Left hindlimb (tissue), 1 donor: ENCODE results near the gene CACNA2D2.

ENCODE experiments used
- DNase-seq: peaks from one replicate; pipeline ENCODE4 v3.0.0-alpha.2; 2018

The CACNA2D2 gene

DNA sequence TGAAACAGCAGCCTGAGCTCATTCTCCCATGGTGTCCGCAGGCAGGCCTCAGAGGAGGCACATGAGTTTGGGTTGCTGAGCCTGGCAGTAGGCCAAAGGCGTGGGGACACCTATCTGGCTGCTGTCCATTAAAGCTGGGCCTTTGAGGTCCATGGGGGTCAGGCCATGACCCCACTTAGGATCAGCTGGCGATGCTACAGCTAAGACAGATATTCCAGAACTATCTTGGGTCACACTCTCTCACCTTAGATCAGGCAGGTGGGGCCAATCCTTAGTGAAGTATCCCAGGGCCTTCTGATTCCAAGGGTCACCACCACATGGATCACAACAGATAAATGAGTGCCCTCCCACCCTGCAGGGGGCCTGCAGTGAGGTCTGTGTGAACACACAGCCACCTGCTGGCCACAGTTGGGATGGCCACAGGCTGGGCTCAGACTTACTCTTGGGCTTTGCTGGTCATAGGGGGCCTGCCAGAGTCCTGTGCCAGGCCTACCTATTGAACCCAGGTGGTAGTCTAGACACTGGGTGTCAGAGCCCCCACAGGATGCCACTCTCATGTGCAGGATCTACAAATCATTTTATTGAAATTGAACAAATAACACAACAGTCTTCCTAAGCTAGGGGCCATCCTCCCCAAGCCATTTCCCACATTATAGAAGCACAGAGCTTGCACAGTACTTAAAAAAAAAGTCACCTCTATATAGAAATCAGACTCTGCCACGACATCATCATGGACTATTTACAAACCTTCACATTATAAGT is 178.9 kb downstream of the CACNA2D2 start:
- DNase-seq: peak; percentile 71

DNA sequence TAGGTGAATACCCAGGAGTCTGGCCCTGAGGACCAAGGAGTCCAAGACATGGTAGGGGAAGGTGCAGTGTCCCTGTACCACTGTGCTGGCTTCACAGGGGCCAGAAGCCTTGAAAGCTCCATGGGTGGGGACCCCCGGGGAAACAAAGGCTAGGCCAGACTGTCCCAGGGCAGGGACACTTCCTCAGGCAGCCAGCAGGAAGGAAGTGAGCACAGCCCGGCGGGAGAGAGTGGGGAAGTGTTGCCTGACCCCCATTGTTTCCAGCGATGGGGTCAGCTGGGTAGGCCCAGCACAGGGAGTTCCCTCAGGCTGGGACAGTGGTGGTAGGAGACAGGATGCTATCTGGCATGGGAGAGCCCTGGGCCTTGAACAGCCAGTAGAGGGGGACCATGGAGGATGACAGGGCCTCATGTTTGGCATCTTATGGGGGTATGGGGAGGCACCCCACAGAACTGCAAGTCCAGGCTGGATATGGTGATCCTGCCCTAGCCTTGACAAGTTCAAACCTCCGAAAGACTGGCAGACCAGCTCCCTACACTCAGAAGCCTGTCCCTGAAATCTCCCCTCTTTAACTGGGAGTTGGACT is 179.7 kb downstream of the CACNA2D2 start:
- peak; percentile 52 for DNase-seq

DNA sequence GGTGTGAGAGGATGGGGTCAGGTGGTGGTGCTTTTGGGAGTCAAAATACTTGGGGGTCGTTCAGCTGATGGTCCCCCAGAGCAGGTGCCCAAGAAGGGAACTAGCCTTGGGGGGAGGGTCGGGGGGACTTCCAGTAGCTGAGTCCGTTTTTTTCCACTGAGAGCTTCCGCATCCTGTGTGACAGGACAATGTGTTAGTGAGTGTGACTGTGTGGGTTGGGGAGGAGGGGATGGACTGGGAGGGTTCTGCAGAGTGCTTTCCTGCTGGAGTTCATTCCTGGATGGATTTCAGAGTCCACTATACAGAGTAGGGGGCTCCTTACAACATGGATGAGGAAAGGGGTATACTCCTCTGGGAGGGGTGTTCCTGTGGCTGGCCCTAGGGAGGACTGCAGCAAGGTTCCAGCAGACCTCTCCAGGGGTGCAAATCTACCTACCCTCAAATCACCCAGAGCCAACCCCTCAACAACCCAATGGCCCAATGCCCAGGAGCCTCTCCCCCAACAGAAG is 180.3 kb downstream of the CACNA2D2 start:
- peak; percentile 64 for DNase-seq

DNA sequence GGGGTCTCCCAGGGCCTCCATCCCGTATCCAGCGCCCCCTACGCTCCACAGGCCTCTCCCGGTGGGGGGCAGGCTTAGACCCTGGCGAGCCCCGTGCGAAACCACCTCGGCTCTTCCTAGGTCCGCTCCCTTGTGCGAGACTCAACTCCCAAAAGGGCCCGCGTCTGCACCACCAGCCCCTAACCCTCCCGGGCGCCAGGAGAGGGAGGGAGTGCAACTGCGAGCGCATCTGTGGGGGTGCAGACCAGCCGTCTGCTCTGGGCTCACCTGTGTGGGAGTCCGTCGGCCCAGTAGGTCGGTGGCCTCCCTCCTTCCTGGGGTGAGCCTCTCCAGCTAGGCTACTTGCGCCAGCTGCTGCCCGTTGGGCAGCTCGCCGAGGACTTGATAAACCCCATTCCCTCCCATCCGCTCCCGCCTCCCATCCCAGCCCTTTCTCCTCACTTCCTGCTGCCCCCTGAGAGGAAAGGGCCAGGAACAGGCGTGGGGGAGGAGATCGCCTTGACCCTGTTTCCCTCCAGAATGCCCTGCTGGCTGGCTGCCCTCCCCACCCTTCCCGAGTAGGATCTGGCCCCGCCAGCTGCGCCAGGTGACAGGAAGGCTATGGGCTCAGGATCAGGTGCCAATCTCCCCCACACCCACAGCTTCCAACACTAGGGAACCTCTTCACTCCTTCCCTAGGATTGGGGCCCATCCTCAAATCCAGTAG is 180.9 kb downstream of the CACNA2D2 start, which contains the start of gene HYAL2:
HYAL2 (minus strand) TSS at position 360 of the 706 bp plus-strand sequence. CDS start 2,256 bp downstream, outside the sequence.
- peak; percentile 64 for DNase-seq

DNA sequence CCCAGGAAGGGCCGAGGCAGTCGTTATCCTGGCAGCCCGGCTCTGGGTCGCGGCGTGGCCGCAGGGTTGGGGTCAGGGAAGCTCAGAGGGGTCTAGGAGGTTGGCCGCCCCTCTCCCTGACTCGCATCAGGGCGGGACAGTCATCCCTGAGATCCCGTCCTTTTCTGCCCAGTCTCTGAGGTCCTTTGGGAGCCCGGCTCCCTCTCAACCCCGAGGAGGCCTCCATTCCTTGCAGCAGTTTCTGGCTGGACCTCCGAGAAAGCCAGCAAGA is 181.4 kb downstream of the CACNA2D2 start:
- no peak for DNase-seq

DNA sequence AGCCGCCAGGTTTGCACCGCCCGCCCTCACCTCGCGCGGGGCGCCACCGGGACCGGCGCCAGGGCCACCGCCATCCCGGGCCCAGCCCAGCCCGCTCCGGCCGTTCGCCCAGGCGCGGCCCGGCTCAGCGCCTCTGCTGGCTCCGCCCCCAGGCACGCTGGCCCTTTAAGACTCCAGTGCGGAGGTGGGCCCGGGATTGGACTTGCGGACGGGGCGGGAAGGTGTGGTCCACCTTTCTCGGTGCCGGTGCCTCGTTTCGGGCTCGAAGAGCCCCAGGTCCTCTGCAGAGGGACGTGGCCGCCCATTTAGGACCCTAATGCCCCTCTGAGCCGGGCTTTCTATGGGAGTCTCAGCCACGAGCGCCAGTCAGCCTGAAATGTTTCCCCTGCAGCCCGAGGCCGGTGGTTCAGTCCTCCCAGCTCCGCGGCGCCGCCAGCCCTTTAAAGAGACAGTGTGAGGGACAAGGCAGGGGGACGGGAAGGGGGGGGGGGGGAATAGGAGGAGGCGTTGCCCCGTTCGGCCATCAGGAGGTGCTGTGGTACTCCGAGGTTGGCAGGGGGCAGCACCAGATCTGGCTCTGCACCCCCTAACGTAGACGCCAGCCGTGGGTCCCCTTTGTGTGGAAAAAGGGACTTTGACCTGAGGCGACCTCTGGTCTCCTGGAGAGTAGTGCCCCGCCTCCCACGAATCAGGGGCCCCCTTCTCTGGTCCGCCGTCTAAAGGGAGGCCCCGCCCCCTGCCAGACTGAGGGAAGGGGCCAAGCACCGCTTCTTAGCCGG is 181.9 kb downstream of the CACNA2D2 start:
- peak; percentile 92 for DNase-seq

DNA sequence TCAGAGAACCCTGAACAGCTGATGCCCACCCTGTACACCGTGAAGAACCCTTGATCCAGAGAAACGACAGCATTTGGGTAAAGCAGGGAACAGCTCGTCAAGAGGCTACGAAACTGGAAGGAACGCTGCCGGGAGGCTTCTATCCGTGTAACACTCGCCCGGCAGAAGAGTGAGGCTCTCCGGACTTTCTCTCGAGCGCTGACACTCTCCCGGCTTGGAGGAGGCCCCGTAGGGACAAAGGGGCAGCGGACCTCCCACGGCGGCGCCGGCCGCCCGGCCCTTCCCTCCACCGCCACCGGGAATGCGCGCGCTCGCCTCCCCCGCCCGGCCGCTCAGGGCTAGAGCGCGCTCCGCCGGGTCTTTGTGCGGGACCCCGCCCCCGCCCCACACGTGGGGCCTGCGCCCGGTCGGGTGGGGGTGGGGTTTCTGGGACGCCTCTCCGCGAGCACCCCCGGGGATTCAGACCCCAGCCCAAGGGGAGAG is 182.5 kb downstream of the CACNA2D2 start:
- DNase-seq: peak; percentile 87

DNA sequence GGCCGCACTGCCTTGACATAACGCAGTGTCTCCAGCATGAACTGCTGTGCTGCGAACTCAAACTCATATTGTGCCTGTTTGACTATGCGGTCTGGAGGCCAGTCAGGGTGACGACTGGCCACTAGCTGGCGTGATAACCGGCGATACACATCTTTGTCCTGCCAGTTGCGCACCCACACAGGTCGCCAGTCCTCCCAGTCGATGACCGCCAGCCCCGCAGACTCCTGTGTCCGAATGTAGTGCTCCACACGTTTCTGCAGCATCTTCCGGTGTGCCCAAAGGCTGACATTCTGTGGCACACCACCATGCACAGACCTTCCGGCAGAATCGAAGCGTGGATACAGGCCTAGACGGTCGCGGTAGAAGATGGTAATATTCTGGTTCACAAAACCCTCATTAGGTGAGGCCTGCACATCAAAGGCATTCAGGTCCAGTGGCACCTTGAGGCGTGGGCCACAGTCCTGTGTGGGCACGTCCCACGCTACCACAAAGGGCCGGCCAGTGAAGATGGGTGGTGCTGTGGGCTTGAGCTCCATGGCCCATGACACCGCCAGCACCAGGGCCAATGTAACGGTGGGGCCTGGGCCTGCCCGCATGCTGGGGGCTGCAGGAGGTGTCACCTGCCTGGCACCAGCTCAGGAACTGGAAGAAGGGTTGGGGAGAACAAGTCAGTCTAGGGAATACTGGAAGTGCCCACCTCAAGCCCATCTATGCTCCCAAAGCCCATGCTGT is 183.4 kb downstream of the CACNA2D2 start:
- DNase-seq: no peak

DNA sequence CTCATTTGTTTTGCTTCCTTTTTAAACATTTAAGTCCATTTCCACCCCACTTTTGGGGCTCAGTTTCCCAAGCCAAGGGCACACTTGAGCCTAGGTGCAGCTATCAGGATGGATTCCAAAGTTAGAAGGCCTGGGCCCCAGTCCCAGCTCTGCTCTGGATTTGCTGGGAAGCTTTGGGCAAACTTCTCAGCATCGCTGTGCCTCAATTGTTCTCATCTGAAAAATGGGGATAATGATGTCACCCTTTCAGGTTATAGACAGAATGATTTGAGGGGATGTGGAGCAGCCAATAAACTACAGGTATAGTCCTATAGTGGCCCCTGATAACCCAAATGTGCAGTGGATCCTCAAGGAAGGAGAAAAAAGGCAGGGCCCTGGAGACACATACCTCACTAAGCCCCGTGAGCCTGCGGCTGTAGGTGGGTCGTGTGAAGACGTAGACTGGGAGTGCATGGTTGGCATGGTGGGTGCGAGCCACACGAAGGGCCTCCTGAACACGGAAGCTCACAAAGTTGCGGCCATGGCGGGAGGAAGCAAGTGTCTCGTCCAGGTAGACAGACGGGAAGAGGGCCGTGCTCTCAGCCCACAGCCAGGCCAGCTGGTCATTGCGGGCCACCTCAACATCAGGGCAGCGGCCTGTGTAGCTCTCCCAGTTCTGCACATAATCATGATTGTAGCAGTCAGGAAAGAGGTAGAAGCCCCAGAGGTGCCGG is 184.1 kb downstream of the CACNA2D2 start:
- DNase-seq: no peak

DNA sequence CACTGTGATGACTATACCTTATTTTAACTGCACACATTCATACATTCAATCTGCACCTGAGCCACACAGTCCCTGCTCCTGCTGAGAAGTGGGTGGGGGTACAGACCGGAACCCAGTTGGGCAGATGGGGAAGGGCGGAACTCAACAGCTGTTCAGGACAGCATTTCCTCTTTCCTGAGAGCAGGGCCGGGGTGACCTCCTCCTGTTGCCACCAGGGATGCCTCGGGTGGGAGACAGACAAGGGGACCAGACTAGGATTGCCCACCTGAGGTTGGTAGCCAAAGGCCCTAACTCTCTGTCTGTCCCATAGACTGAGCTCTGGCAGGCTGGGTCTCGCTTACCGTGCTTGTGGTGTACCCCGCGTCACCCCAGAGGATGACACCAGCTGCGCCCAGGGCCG is 184.8 kb downstream of the CACNA2D2 start:
- DNase-seq: peak; percentile 35

DNA sequence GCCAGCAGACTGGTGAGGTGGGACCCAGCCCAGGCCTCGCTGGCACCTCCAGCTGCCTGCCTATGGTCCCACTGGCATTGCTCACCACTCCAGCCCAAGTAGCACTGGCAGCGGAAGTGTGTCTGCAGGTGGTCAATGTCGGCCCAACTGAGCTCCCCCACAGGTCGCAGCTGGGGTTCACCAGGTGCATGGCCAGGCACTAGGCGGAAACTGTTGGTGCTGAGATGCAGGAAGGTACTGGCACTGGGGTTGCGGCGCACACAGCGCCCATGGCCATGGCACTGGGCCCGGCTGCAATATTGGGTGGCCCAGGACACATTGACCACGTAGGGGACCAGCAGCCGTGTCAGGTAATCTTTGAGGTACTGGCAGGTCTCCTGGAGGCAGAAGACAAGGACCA is 185.3 kb downstream of the CACNA2D2 start:
- DNase-seq: peak; percentile 26

DNA sequence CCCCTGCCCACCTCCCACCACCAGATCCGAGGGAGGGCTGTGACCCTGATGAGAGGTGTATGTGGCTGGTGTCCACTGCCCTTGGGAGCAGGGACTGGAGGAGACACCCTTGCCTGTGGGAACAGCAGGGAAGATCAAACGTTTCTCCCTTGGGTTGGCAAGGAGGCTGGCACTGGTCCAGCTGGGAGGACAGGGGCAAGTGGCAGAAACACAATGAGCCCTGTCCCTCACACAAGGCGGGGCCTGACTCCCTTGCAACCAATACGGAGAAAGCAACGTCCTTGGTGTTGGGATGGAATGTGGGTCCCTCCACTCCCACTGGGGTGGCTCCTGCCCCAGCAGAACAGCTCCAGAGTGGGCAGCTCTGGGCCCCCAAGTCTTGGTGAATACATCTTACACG is 186.1 kb downstream of the CACNA2D2 start:
- peak; percentile 38 for DNase-seq

DNA sequence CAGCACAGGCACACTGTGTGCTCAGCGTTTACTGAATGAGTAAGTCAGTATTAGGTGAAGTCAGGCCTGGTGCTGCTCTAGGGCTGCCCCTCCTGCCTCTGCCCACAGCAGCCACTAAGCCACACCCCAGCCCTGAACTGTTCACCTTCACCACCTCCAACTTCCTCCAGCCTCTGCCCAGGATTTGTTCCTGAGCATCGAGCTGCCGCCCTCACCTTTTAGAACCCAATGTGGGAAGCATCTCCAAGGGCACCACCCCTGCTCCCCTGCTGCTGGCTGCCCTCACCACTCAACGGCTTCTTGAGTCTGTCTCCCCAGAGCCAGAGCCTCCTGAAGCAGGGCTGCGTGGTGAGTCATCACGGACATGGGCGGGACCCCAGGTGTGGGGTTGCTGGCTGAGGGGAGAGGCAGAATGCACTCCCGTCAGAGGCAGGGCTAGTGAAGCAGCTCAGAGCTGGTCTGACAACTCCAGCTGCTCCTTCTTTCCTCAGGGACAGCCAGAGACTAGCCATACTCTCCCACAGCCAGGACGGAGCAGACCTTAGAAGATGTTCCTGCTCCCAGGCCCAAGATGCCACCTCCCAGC is 186.7 kb downstream of the CACNA2D2 start:
- peak; percentile 37 for DNase-seq

DNA sequence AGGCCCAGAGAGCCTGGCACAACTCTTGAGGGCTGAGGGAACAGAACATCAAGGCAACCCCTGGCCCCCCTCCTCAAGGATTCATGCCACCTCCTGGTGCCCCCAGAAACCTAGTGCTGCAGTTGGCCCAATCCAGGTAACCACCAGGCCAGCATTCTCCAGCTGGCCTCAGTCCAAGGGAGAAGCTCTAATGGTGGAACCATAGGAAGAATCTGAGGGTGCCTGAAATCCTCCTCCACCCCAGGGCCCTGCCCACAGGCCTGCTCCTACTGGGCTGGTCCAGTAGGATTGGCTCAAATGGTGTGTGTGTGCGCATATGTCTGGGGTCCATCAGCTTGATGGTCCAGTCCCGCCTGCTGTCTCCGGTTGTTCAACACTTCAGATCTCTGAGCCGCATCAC is 188.6 kb downstream of the CACNA2D2 start:
- DNase-seq: peak; percentile 21

DNA sequence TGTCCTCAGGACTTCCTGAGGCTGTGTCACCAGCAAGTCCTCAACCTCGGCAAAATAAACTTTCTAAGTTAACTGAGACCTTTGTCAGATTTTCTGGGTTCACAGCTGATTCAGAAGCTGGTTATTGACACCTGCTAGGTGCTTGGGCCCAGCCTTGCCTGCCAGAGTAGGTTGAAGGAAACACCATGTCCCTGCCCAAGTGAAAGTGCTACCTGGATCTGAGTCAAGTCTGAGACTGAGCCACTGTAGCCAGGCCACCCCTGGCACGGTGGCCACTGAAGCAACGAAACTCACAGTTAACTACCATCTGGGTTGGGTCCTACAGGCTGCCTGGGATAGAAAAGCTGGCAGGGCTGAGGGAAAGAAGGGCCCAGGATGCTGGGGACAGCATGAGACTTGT is 189.1 kb downstream of the CACNA2D2 start:
- DNase-seq: no peak
